GM13976 (cell line): ENCODE measurements around the gene GRAMD1B.

Experiments used
- DNase-seq: peaks from one replicate; pipeline ENCODE4 v3.0.0; 2012; ENCODE audit warnings: low spot score
- CTCF ChIP-seq: IDR thresholded peaks from 2 replicates; pipeline ENCODE4 v1.5.1; 2012; ENCODE audit warnings: borderline replicate concordance, mild to moderate bottlenecking; ENCODE audit not compliant: insufficient read depth; ENCODE audit errors: extremely low read depth, missing control alignments, control extremely low read depth
- in situ Hi-C: fragments of 300-500 bp; cut with MboI; formaldehyde crosslinking; loops from one replicate; pipeline ENCODE4 v1.12.0; 2022; ENCODE audit warnings: low sequenced_read_pairs, mixed read lengths, inconsistent platforms; ENCODE audit not compliant: unreplicated experiment

The GRAMD1B gene

GRCh38 chr11:123578778-123579481 is 148.9 kb downstream of the GRAMD1B start:
- no peak for DNase-seq
- TF ChIP-seq CTCF: no peak
- in situ Hi-C loops: no loop called here

- in situ Hi-C loops: no loop called here
Observed at GRCh38 chr11:123579482-123579812, 149.4 kb downstream of the GRAMD1B start.

DNA sequence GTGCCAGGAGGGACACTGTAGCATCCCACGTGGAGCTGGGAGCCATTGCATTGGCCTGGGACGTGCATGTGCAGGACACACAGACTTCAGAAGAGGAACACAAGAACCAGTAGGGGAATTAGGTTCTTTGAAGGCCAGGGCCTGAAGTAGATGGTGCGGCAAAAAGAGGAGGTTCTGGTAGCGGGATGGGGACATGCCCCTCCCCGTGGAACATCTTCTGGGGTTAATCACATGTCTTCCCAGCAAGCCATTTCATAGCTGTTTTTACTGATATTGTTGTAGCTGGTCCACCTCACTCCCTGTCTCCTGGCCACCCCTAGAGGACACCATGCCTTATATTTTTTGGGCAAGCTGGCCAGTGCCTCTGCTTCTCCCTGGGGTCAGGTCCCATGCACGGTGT is 150.1 kb downstream of the GRAMD1B start:
- DNase-seq: no peak
- in situ Hi-C loops: no loop called here
- TF ChIP-seq CTCF: no peak

More at GRCh38 chr11:123579482-123579812, 149.4 kb downstream of the GRAMD1B start:
- DNase-seq: no peak
- no peak for TF ChIP-seq CTCF

DNA sequence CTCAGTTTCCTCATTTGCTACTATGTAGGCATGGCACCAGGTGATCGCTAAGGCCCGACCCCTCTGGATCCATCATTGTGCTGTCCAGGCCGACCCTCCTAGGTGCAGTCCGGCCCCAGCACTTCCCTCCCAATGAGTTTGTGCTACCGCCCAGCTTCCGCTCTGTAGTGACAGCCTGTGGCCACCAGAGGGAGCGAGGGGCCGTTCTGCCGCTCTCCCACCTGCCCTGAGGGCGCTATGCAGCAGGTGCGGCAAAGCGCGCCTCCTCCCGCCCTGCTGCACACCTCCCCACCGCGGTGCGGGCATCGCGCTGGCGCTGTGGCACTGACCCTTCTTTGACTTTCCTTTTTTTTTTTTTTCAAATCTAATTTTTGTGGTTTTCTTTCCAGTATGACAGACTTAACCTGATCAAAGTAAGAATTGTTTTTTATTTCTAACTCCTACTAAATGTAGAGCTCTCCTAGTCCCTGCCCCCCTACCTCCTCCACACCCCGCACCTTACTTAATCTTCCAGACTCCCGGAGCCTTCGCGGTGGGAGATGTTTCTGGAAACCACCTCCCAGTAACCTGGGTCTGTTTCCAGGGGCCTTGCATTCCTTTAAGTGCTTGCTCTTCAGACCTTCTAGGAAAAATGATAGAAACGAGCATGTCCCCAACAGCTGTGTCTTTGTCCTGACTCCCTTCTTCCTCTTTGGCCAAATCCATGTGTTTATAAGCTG is 150.6 kb downstream of the GRAMD1B start:
- peak; percentile 98 for TF ChIP-seq CTCF
- in situ Hi-C loops: no loop called here
- peak; percentile 91 for DNase-seq

DNA sequence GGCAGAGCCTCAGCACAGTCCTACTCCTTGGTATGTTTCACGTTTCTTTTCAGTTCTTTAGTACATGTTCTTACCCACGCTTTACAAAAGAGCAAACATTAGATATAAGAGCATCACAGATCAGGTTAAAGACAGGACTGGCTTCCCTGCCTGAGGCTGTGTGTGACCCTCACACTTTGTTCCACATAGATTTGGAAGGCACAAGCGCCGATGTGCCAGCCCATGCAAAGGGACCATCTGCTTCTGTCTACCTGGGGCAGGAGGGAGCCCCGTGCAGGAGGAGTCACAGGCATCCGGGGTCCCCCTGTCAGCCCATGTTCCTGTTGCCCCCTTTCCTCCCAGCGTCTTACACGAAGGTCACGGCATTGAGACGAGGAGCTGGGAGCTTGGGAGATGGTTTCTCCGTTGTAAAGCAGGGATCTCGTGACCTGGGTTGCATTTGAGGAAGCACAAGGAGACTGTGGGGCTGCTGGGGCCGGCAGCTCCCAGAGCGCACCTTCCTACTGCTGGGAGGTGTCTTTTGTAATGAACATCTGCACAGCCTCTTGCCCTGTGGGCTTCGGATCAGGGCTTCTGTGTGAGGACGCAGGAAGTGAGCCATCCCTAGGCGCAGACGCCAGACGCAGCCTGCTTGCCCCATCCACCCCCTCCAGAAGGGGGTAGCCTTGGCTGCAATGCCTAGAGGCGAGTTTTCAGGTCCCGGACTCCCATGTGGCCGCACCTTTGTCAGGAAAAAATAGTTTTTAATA is 151.8 kb downstream of the GRAMD1B start:
- TF ChIP-seq CTCF: no peak
- in situ Hi-C loops: no loop called here
- no peak for DNase-seq

DNA sequence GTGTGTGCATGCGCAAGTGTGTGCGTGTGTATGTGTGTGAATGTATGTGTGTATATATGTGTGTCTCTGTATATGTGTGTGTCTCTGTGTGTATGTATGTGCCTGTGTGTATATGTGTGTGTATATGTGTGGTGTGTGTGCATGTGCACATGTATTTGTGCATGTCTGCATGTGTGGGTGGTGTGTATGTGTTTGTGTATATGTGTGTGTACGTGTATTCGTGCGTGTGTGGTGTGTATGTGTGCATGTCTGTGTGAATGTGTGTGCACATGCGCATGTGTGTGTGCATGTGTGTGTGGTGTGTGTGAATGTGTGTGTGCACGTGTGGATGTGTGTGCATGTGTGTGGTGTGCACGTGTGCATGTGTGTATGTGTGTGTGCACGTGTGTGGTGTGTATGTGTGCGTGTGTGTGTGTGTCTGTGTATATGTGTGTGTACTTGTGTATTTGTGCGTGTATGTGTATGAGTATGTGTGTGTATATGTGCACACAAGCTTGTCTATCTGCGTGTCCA is 153.0 kb downstream of the GRAMD1B start:
- DNase-seq: no peak
- TF ChIP-seq CTCF: no peak
- in situ Hi-C loops: no loop called here
